K562 (cell line): ENCODE measurements around the gene PDE5A. TPM values are rescaled to one million over a fixed set of nuclear protein-coding genes. Genes with fewer than 3 reads are reported as not detected.

Source experiments
- ATAC-seq: fragments of 200-7000 bp; cut with Tn5 transposase; 3 replicates; pipeline ENCODE4 v1.9.1; 2020; ENCODE audit warnings: moderate library complexity
- BruUV-seq: library from RNA; stranded (reverse); fragments of 400-500 nt; replicated peaks from 2 replicates; lab custom pipeline; 2021; lab: Mats Ljungman, UMichigan
- CTCF ChIA-PET: fragments of 300-600 bp; formaldehyde crosslinking; extraction: SDS; loops from one replicate; lab custom pipeline; 2021; ENCODE audit warnings: low intra/inter-chr PET ratio; lab: Yijun Ruan, JAX
- POLR2A ChIA-PET: fragments of 300-600, 350-650 bp; sonication (Branson Sonifier 250); formaldehyde crosslinking; extraction: SDS; loops from one replicate; lab custom pipeline; 2021; ENCODE audit warnings: antibody characterized with exemption, inconsistent platforms; lab: Yijun Ruan, JAX
- DNase-seq, 4 experiments: peaks; one replicate each; pipeline versions ENCODE4 v3.0.0 to v3.0.0-alpha.2; 2011 to 2018; ENCODE audit warnings: low spot score in 3 of 4, mixed read lengths in 3 of 4; ENCODE audit errors: extremely low read depth in 1 of 4
- FAIRE-seq: peaks from 2 replicates; lab custom pipeline; 2011; peaks lifted over from hg19 to GRCh38; lab: Jason Lieb, UNC
- H2AFZ ChIP-seq: 2 replicates; pipeline ENCODE4 v1.6.0; 2011; ENCODE audit warnings: low read depth, low read length, control low read depth, inconsistent platforms
- H3K27ac ChIP-seq: fragments of 200-600 bp; 3 replicates; pipeline ENCODE4 v1.8.0; 2011; ENCODE audit warnings: low read depth, mild to moderate bottlenecking, control low read depth, inconsistent platforms, low read length, moderate library complexity, mixed read lengths; ENCODE audit errors: extremely low read depth
- H3K27me3 ChIP-seq, 2 experiments: fragments of 300-600 bp in 1 of 2; 2 replicates in 1 of 2; 3 replicates in 1 of 2; pipeline versions ENCODE4 v1.6.0 to v1.8.0; 2011; ENCODE audit warnings: inconsistent platforms in 2 of 2, low read length in 2 of 2, mild to moderate bottlenecking in 1 of 2, mixed read lengths in 1 of 2, moderate library complexity in 1 of 2; ENCODE audit not compliant: control insufficient read depth in 2 of 2, insufficient read depth in 2 of 2
- H3K36me3 ChIP-seq: fragments of 300-600 bp; 3 replicates; pipeline ENCODE4 v1.8.0; 2011; ENCODE audit warnings: mild to moderate bottlenecking, low read length, inconsistent platforms; ENCODE audit not compliant: control insufficient read depth, insufficient read depth
- H3K4me1 ChIP-seq, 2 experiments: fragments of 200-600 bp in 1 of 2; replicated peaks in 1 of 2; 2 replicates in 1 of 2; 3 replicates in 1 of 2; pipeline versions ENCODE4 v1.5.1 to v1.8.0; 2011; ENCODE audit warnings: inconsistent platforms in 2 of 2, low read length in 2 of 2, mild to moderate bottlenecking in 1 of 2, mixed read lengths in 1 of 2, moderate library complexity in 1 of 2; ENCODE audit not compliant: control insufficient read depth in 2 of 2, insufficient read depth in 2 of 2
- H3K4me2 ChIP-seq: 2 replicates; pipeline ENCODE4 v1.6.1; 2011; ENCODE audit warnings: low read length, control low read depth, inconsistent platforms, mixed read lengths; ENCODE audit not compliant: insufficient read depth
- H3K4me3 ChIP-seq: fragments of 200-600 bp; sonication (generic), shearing (Covaris generic); 2 replicates; pipeline ENCODE4 v1.5.1; 2016; ENCODE audit warnings: control low read depth, inconsistent platforms
- H3K79me2 ChIP-seq: fragments of 200-600 bp; 3 replicates; pipeline ENCODE4 v1.8.0; 2011; ENCODE audit warnings: low read length, inconsistent platforms; ENCODE audit not compliant: control insufficient read depth, insufficient read depth
- H3K9ac ChIP-seq, 2 experiments: 2 replicates each; pipeline versions ENCODE4 v1.6.0 to v1.6.1; 2011; ENCODE audit warnings: low read depth in 2 of 2, low read length in 2 of 2, control low read depth in 1 of 2, inconsistent platforms in 1 of 2, mild to moderate bottlenecking in 1 of 2, mixed read lengths in 1 of 2; ENCODE audit not compliant: insufficient read depth in 1 of 2
- H3K9me1 ChIP-seq: one replicate; pipeline ENCODE4 v1.6.0; 2011; ENCODE audit warnings: inconsistent platforms, mild to moderate bottlenecking, low read length, moderate library complexity; ENCODE audit not compliant: control insufficient read depth, insufficient read depth
- H3K9me3 ChIP-seq: replicated peaks from 2 replicates; pipeline ENCODE4 v1.5.1; 2011; ENCODE audit warnings: low read depth, low read length, inconsistent platforms; ENCODE audit not compliant: control insufficient read depth, insufficient read depth
- H4K20me1 ChIP-seq: replicated peaks from 2 replicates; pipeline ENCODE4 v1.6.1; 2011; ENCODE audit warnings: low read length, inconsistent platforms, mixed read lengths; ENCODE audit not compliant: control insufficient read depth, insufficient read depth
- C11orf30 ChIP-seq: fragments of 450-650 bp; IDR thresholded peaks from 2 replicates; pipeline ENCODE4 v1.6.1; 2016; ENCODE audit warnings: low read depth, mild to moderate bottlenecking
- RNF219 ChIP-seq: fragments of 250-450 bp; sonication (Bioruptor Pico); IDR thresholded peaks from 2 replicates; pipeline ENCODE4 v1.5.0; 2022; ENCODE audit warnings: mild to moderate bottlenecking
- ZNF316 ChIP-seq: fragments of 450-650 bp; IDR thresholded peaks from 2 replicates; pipeline ENCODE4 v1.6.1; 2016
- WGBS: fragments of 100-300 bp; shearing (Covaris generic); methylation state at CpG from one replicate; pipeline ENCODE4 v1.1.6; 2016; ENCODE audit warnings: low coverage, mixed read lengths; ENCODE audit not compliant: insufficient coverage; ENCODE audit errors: missing lambda C conversion rate; 5-methylcytosine and 5-hydroxymethylcytosine counted together
- in situ Hi-C: fragments of 300-500 bp; cut with MboI; formaldehyde crosslinking; loops from 4 replicates; pipeline ENCODE4 v1.15.0; 2018; ENCODE audit warnings: inconsistent platforms, mixed read lengths
- intact Hi-C: fragments of 100-400 bp; cut with micrococcal nuclease; formaldehyde crosslinking; loops from 2 replicates; pipeline ENCODE4 v1.14.2; 2022
- polyA plus RNA-seq, 8 experiments: library from polyadenylated mRNA; depleted of rRNA in 4 of 8; stranded (reverse) in 5 of 8; unstranded in 3 of 8; fragments of >200 nt; fragmentation: Nextera tagmentation in 2 of 8; fragmentation: Illumina TruSeq in 1 of 8; extraction: Ambion mirVana in 2 of 8; extraction: Trizol in 1 of 8; gene quantifications; 2 replicates each; pipeline versions ENCODE4 v1.2.1 to v1.2.3, GENCODE V29; 2011 to 2014; ENCODE audit warnings: inconsistent platforms in 1 of 8, missing spikeins in 1 of 8
- total RNA-seq, 7 experiments: library from RNA; depleted of rRNA in 6 of 7; stranded (reverse); fragments of >200 nt in 6 of 7; fragmentation: Illumina TruSeq in 2 of 7; extraction: Trizol in 2 of 7; gene quantifications; 2 replicates each; pipeline versions ENCODE4 v1.2.1 to v1.2.3, GENCODE V29; 2011 to 2021; ENCODE audit warnings: low replicate concordance in 1 of 7

Gene PDE5A
- total and polyA plus RNA-seq, 9 of the 15 experiments (the other 6 are each of a cell fraction or from before 2014, with no cell fraction given) = 0.07 to 1.9 (median 0.29) TPM

DNA sequence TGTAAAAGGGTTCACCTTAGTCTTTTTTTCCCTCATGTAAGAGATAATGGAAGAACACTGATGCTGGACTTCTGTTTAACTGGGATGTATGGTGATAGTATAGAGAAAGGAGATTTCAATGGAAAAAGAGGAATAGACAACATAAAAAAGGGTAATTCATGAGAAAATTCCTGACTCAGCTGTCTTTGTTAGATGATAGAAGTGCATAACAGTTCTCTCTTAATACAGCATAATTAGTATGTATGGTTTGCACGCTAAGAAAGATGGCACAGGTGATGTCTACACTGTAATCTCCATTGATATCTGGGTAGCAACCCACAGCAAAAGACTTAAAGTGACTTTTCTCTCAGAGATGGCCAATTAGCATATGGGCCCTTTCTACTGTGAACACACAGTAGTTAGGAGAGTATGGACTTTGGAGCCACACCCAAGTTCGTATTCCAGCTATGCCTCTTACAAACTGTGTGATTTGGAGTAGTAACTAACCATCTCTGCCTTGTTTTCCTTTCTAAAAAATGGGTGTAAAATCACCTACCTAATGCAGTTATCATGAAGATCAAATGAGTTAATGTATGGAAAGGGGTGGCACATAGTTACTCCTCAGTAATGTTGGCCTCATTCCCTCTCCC lies 149.3 kb downstream of the PDE5A start:
- H3K36me3 ChIP-seq = peaks cover 69% of the 10 kb centered on the region
- TF ChIP-seq RNF219 (CRISPR knock-in tag) = no peak
- TF ChIP-seq ZNF316 = peak; percentile 58; the same call in 1 of the 2 replicates
- TF ChIP-seq C11orf30 = peak; percentile 22; the same call in 1 of the 2 replicates
- TF ChIP-seq, all 486 proteins: peak for 2
- Histone ChIP-seq H3K4me3 (no peak overlapping the region), H3K9me1 (no peaks in the 10 kb centered on the region), H3K4me2 (no peak overlapping the region), H3K9ac (no peak overlapping the region), H3K4me1 (no peaks in the 10 kb centered on the region), H2AFZ (no peak overlapping the region), H3K9me3 (peaks cover 5% of the 10 kb centered on the region; the same call in 1 of the 2 replicates), H3K27me3 (no peaks in the 10 kb centered on the region), H3K27ac (no peak overlapping the region), H3K79me2 (no peaks in the 10 kb centered on the region), H4K20me1 (no peaks in the 10 kb centered on the region)
- intact Hi-C loops = no loop called here
- ChIA-PET POLR2A (no interaction called here), CTCF (no interaction called here)
- in situ Hi-C loops = no loop called here
- no peak for FAIRE-seq
- no peak for ATAC-seq
- 88% methylated on average over 2 of the region's 2 CpGs for WGBS
- no TSS peak for BruUV-seq
- no peak for DNase-seq
